SK-N-SH (cell line): ENCODE results near the gene RHBDL1. TPM values are rescaled to one million over a fixed set of nuclear protein-coding genes. Genes with fewer than 3 reads are reported as not detected.

Experiments used
- CTCF ChIA-PET: fragments of 300-600, 350-600 bp; formaldehyde crosslinking; extraction: SDS; loops from one replicate; lab custom pipeline; 2021; lab: Yijun Ruan, JAX
- POLR2A ChIA-PET: fragments of 350-600 bp; sonication (Branson Sonifier 250); formaldehyde crosslinking; extraction: SDS; loops from one replicate; lab custom pipeline; 2020; ENCODE audit warnings: antibody characterized with exemption, inconsistent platforms; lab: Yijun Ruan, JAX
- DNase-seq: peaks from one replicate; pipeline ENCODE4 v3.0.0; 2012
- H2AFZ ChIP-seq: fragments of 200-600 bp; sonication (generic); 2 replicates; pipeline ENCODE4 v1.8.1; 2016; ENCODE audit warnings: antibody characterized with exemption, mild to moderate bottlenecking, low read depth
- H3F3A ChIP-seq: fragments of 200-600 bp; sonication (generic); replicated peaks from 2 replicates; pipeline ENCODE3; 2016; ENCODE audit warnings: antibody characterized with exemption, mild to moderate bottlenecking; ENCODE audit not compliant: insufficient read depth
- H3K27ac ChIP-seq, 2 experiments: fragments of 200-500 bp in 1 of 2; fragments of 200-600 bp in 1 of 2; sonication (Bioruptor generic) in 1 of 2; sonication (generic), shearing (Covaris generic) in 1 of 2; 2 replicates each; pipeline versions ENCODE4 v1.5.1 to v1.6.1; 2014 to 2016; ENCODE audit warnings: low read depth in 2 of 2, inconsistent platforms in 1 of 2, low read length in 1 of 2, mild to moderate bottlenecking in 1 of 2, mixed read lengths in 1 of 2
- H3K27me3 ChIP-seq: fragments of 200-600 bp; sonication (generic), shearing (Covaris generic); 2 replicates; pipeline ENCODE4 v1.6.1; 2016; ENCODE audit warnings: mixed run types; ENCODE audit not compliant: insufficient read depth
- H3K36me3 ChIP-seq, 2 experiments: fragments of 200-500 bp in 1 of 2; fragments of 200-600 bp in 1 of 2; sonication (Bioruptor generic) in 1 of 2; sonication (generic) in 1 of 2; replicated peaks in 1 of 2; 2 replicates each; pipeline versions ENCODE3 to v1.5.1; 2014 to 2016; ENCODE audit warnings: low read length in 1 of 2, mild to moderate bottlenecking in 1 of 2; ENCODE audit not compliant: insufficient read depth in 2 of 2, control insufficient read depth in 1 of 2
- H3K4me1 ChIP-seq, 2 experiments: fragments of 200-500 bp in 1 of 2; fragments of 200-600 bp in 1 of 2; sonication (Bioruptor generic) in 1 of 2; sonication (generic), shearing (Covaris generic) in 1 of 2; 2 replicates each; pipeline versions ENCODE4 v1.5.1 to v1.6.1; 2014 to 2016; ENCODE audit warnings: low read depth in 1 of 2, low read length in 1 of 2, mixed run types in 1 of 2; ENCODE audit not compliant: insufficient read depth in 2 of 2, control insufficient read depth in 1 of 2
- H3K4me2 ChIP-seq: fragments of 200-600 bp; sonication (generic), shearing (Covaris generic); 2 replicates; pipeline ENCODE4 v1.6.1; 2017; ENCODE audit warnings: mixed run types
- H3K4me3 ChIP-seq, 2 experiments: fragments of 200-500 bp in 1 of 2; fragments of 200-600 bp in 1 of 2; sonication (Bioruptor generic) in 1 of 2; sonication (generic), shearing (Covaris generic) in 1 of 2; 2 replicates each; pipeline versions ENCODE4 v1.5.1 to v1.8.1; 2014 to 2016; ENCODE audit warnings: low read depth in 2 of 2, inconsistent platforms in 1 of 2, low read length in 1 of 2, mild to moderate bottlenecking in 1 of 2, mixed read lengths in 1 of 2, moderate library complexity in 1 of 2
- H3K79me2 ChIP-seq: fragments of 200-600 bp; sonication (generic); 2 replicates; pipeline ENCODE4 v1.8.1; 2017; ENCODE audit warnings: mild to moderate bottlenecking; ENCODE audit not compliant: insufficient read depth
- H3K9ac ChIP-seq: fragments of 200-600 bp; sonication (generic); 2 replicates; pipeline ENCODE4 v1.6.1; 2017; ENCODE audit warnings: mixed run types
- H3K9me2 ChIP-seq: fragments of 200-600 bp; sonication (generic); 2 replicates; pipeline ENCODE4 v1.6.1; 2017; ENCODE audit warnings: mixed run types
- H3K9me3 ChIP-seq: fragments of 200-600 bp; sonication (generic); 2 replicates; pipeline ENCODE4 v1.6.1; 2017; ENCODE audit warnings: mixed run types, mild to moderate bottlenecking, moderate library complexity
- H4K20me1 ChIP-seq: fragments of 200-600 bp; sonication (generic); 2 replicates; pipeline ENCODE4 v1.6.1; 2017; ENCODE audit warnings: mild to moderate bottlenecking, mixed run types; ENCODE audit not compliant: insufficient read depth
- ELF1 ChIP-seq: IDR thresholded peaks from 2 replicates; pipeline ENCODE4 v1.4.0; 2012
- NFIC ChIP-seq: IDR thresholded peaks from 2 replicates; pipeline ENCODE4 v1.4.0; 2012; ENCODE audit warnings: borderline replicate concordance
- RAD21 ChIP-seq: IDR thresholded peaks from 2 replicates; pipeline ENCODE4 v1.6.1; 2012; ENCODE audit warnings: mild to moderate bottlenecking, low read length
- REST ChIP-seq: IDR thresholded peaks from 2 replicates; pipeline ENCODE4 v1.6.1; 2012; ENCODE audit warnings: mild to moderate bottlenecking, low read depth, low read length, moderate library complexity
- TAF1 ChIP-seq: IDR thresholded peaks from 2 replicates; pipeline ENCODE4 v1.6.1; 2012; ENCODE audit warnings: low read depth, mild to moderate bottlenecking, low read length, moderate library complexity, borderline replicate concordance
- TEAD4 ChIP-seq: IDR thresholded peaks from 2 replicates; pipeline ENCODE4 v1.4.0; 2012; ENCODE audit warnings: mild to moderate bottlenecking, borderline replicate concordance; ENCODE audit not compliant: insufficient read depth
- WGBS: methylation state at CpG from one replicate; pipeline ENCODE4 v1.1.6; 2017; ENCODE audit warnings: low lambda C conversion rate; 5-methylcytosine and 5-hydroxymethylcytosine counted together
- polyA plus RNA-seq, 3 experiments: library from polyadenylated mRNA; depleted of rRNA; stranded (reverse); fragments of >200 nt; gene quantifications; 2 replicates each; pipeline ENCODE4 v1.2.3, GENCODE V29; 2012
- TF ChIP-seq, protein P1 (sequence below): IDR thresholded peaks from 2 replicates; pipeline ENCODE4 v1.4.0; 2012; ENCODE audit warnings: low read depth, borderline replicate concordance
- TF ChIP-seq, protein P2 (sequence below): fragments of 150-350 bp; IDR thresholded peaks from 2 replicates; pipeline ENCODE4 v1.6.1; 2016; ENCODE audit warnings: mild to moderate bottlenecking, low read depth, low read length
- TF ChIP-seq, protein P3 (sequence below): fragments of 200-600 bp; sonication (generic); IDR thresholded peaks from 2 replicates; pipeline ENCODE4 v1.6.1; 2017; ENCODE audit warnings: antibody characterized with exemption, mild to moderate bottlenecking, moderate library complexity

Gene RHBDL1
- polyA plus RNA-seq, 1 of the 3 experiments (the other 2 are of a cell fraction), result 4.1 TPM

- Histone ChIP-seq H3K4me1 (no peaks in the 10 kb centered on the region), H4K20me1 (peaks cover 18% of the 10 kb centered on the region), H2AFZ (no peak overlapping the region), H3K79me2 (peaks cover 22% of the 10 kb centered on the region), H3K9me3 (no peaks in the 10 kb centered on the region), H3K9me2 (no peaks in the 10 kb centered on the region), H3K4me3 (no peak overlapping the region), H3K27ac (no peak overlapping the region), H3K4me2 (no peak overlapping the region), H3K36me3 (peaks cover 0 to 2% of the 10 kb centered on the region in 2 experiments), H3F3A (peaks cover 20% of the 10 kb centered on the region), H3K27me3 (no peaks in the 10 kb centered on the region), H3K9ac (no peak overlapping the region)
- POLR2A ChIA-PET, result no interaction called here
- 78% methylated on average over 52 of the region's 71 CpGs for WGBS
- CTCF ChIA-PET, result no interaction called here
- no peak for TF ChIP-seq RAD21
- no peak for TF ChIP-seq NFIC
- no peak for TF ChIP-seq TAF1
- TF ChIP-seq, protein P1, sequence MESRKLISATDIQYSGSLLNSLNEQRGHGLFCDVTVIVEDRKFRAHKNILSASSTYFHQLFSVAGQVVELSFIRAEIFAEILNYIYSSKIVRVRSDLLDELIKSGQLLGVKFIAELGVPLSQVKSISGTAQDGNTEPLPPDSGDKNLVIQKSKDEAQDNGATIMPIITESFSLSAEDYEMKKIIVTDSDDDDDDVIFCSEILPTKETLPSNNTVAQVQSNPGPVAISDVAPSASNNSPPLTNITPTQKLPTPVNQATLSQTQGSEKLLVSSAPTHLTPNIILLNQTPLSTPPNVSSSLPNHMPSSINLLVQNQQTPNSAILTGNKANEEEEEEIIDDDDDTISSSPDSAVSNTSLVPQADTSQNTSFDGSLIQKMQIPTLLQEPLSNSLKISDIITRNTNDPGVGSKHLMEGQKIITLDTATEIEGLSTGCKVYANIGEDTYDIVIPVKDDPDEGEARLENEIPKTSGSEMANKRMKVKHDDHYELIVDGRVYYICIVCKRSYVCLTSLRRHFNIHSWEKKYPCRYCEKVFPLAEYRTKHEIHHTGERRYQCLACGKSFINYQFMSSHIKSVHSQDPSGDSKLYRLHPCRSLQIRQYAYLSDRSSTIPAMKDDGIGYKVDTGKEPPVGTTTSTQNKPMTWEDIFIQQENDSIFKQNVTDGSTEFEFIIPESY, result no peak
- TF ChIP-seq REST, result no peak
- no peak for TF ChIP-seq ELF1
- TF ChIP-seq, protein P2, sequence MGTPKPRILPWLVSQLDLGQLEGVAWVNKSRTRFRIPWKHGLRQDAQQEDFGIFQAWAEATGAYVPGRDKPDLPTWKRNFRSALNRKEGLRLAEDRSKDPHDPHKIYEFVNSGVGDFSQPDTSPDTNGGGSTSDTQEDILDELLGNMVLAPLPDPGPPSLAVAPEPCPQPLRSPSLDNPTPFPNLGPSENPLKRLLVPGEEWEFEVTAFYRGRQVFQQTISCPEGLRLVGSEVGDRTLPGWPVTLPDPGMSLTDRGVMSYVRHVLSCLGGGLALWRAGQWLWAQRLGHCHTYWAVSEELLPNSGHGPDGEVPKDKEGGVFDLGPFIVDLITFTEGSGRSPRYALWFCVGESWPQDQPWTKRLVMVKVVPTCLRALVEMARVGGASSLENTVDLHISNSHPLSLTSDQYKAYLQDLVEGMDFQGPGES, result no peak
- no peak for TF ChIP-seq TEAD4
- TF ChIP-seq, protein P3, sequence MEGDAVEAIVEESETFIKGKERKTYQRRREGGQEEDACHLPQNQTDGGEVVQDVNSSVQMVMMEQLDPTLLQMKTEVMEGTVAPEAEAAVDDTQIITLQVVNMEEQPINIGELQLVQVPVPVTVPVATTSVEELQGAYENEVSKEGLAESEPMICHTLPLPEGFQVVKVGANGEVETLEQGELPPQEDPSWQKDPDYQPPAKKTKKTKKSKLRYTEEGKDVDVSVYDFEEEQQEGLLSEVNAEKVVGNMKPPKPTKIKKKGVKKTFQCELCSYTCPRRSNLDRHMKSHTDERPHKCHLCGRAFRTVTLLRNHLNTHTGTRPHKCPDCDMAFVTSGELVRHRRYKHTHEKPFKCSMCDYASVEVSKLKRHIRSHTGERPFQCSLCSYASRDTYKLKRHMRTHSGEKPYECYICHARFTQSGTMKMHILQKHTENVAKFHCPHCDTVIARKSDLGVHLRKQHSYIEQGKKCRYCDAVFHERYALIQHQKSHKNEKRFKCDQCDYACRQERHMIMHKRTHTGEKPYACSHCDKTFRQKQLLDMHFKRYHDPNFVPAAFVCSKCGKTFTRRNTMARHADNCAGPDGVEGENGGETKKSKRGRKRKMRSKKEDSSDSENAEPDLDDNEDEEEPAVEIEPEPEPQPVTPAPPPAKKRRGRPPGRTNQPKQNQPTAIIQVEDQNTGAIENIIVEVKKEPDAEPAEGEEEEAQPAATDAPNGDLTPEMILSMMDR, result no peak
- DNase-seq, result no peak
Measured at GRCh38 chr16:695355-696089, 20.1 kb downstream of the RHBDL1 start.
